Ovary (tissue), 9 donors: Measurements from ENCODE around the gene WNT11. TPM values are rescaled to one million over a fixed set of nuclear protein-coding genes. Genes with fewer than 3 reads are reported as not detected.

Source experiments
- DNase-seq, 5 donors: peaks; one replicate each; pipeline ENCODE4 v3.0.0-alpha.2; 2019 to 2020
- H3K27ac ChIP-seq, 2 donors: fragments of 200-600 bp; one replicate each; pipeline versions ENCODE4 v1.5.1 to v1.8.0; 2019 to 2022
- H3K27me3 ChIP-seq: fragments of 200-600 bp; one replicate; pipeline ENCODE4 v1.8.0; 2022
- H3K36me3 ChIP-seq: fragments of 200-600 bp; sonication (generic); one replicate; pipeline ENCODE4 v1.5.1; 2019
- H3K4me1 ChIP-seq: one replicate; pipeline ENCODE4 v1.8.1; 2013; ENCODE audit warnings: mild to moderate bottlenecking, moderate library complexity; ENCODE audit not compliant: insufficient read depth
- H3K4me3 ChIP-seq: fragments of 200-600 bp; sonication (generic); one replicate; pipeline ENCODE4 v1.5.1; 2017
- H3K9me3 ChIP-seq, 2 donors: fragments of 200-600 bp in 1 of 2; sonication (generic) in 1 of 2; one replicate each; pipeline versions ENCODE4 v1.5.1 to v1.8.1; 2013 to 2019; ENCODE audit warnings: mild to moderate bottlenecking in 1 of 2, moderate library complexity in 1 of 2
- EP300 ChIP-seq: sonication (generic); formaldehyde crosslinking; IDR thresholded peaks from one replicate; pipeline ENCODE4 v1.6.1; 2017; ENCODE audit warnings: antibody characterized with exemption
- POLR2A ChIP-seq: fragments of 450-650 bp; IDR thresholded peaks from one replicate; pipeline ENCODE4 v1.6.1; 2017; ENCODE audit warnings: antibody characterized with exemption, mild to moderate bottlenecking, moderate library complexity
- WGBS, 3 donors: extraction: QIAGEN DNeasy Blood & Tissue Kit in 1 of 3; methylation state at CpG; one replicate each; pipeline versions ENCODE4 v1.1.5 to v1.1.7; 2013 to 2017; 5-methylcytosine and 5-hydroxymethylcytosine counted together
- intact Hi-C, 4 donors: fragments of 100-400 bp; cut with DNase I; formaldehyde crosslinking; loops; one replicate each; pipeline versions ENCODE4 v1.11.0 to v1.15.1; 2022 to 2023
- polyA plus RNA-seq, 2 donors: library from polyadenylated mRNA; stranded (reverse); fragments of 200-250 nt in 1 of 2; fragments of 350-450 nt in 1 of 2; fragmentation: Illumina TruSeq in 1 of 2; extraction: RNeasy Lipid Tissue Mini Kit (QIAGEN cat#74804) in 1 of 2; gene quantifications; one replicate each; pipeline ENCODE4 v1.2.3, GENCODE V29; 2013 to 2014
- total RNA-seq, 7 donors: library from RNA; depleted of rRNA in 2 of 7; stranded (reverse); fragments of >200 nt in 2 of 7; fragmentation: NEBNext Ultra II Directional in 3 of 7; extraction: Animal tissue kit (Norgen Biotek cat#: 25700) in 3 of 7; gene quantifications; one replicate each; pipeline versions ENCODE4 v1.1.0 to v1.2.4, GENCODE V29; 2016 to 2023
- TF ChIP-seq, protein P1 (sequence below), 3 donors: fragments of 450-650 bp in 2 of 3; fragments of 200-600 bp in 1 of 3; IDR thresholded peaks; one replicate each; pipeline versions ENCODE4 v1.5.1 to v1.8.0; 2016 to 2022; ENCODE audit warnings: antibody characterized with exemption in 3 of 3, mild to moderate bottlenecking in 1 of 3
- donor health status: DM: no; HTN: no; CAD: no; lungs with moderate emphysema.
- donor health status: DM: no; HTN: no; CAD: no.
- donor health status: Bipolar disorder and iron deficiency.
- donor health status: DM: yes; HTN: yes; CAD: no.
- donor health status: DM: no; HTN: no; CAD: no.
- donor health status: DM: yes; HTN: yes; CAD: no.

The WNT11 gene
- total and polyA plus RNA-seq, 9 donors = 1.1 to 16.4 (median 3.5) TPM

DNA sequence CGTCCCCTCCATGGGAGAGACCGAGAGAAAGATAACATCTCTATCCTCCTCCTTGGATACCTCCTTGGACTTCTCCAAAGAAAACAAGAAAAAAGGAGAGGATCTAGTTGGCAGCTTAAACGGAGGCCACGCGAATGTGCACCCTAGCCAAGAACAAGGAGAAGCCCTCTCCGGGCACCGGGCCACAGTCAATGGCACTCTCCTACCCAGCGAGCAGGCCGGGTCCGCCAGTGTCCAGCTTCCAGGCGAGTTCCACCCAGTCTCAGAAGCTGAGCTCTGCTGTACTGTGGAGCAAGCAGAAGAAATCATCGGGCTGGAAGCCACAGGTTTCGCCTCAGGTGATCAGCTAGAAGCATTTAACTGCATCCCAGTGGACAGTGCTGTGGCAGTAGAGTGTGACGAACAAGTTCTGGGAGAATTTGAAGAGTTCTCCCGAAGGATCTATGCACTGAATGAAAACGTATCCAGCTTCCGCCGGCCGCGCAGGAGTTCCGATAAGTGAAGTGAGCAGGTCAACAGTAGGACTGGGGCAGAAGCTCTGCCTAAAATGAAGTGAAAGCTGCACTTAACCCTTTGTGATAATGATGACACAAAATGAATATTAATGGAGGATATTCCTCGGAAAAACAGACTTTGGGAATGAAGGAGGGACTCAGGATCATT, 65.3 kb downstream of the WNT11 start:
- intact Hi-C loops = no loop called here
- no peak for DNase-seq
- no peak overlapping the region for H3K4me3 ChIP-seq
- WGBS, 3 donors = 86 to 96% (median 94%) methylated on average over 22 of the region's 22 CpGs
- no peak for TF ChIP-seq EP300
- no peak for TF ChIP-seq POLR2A
- TF ChIP-seq, protein P1, sequence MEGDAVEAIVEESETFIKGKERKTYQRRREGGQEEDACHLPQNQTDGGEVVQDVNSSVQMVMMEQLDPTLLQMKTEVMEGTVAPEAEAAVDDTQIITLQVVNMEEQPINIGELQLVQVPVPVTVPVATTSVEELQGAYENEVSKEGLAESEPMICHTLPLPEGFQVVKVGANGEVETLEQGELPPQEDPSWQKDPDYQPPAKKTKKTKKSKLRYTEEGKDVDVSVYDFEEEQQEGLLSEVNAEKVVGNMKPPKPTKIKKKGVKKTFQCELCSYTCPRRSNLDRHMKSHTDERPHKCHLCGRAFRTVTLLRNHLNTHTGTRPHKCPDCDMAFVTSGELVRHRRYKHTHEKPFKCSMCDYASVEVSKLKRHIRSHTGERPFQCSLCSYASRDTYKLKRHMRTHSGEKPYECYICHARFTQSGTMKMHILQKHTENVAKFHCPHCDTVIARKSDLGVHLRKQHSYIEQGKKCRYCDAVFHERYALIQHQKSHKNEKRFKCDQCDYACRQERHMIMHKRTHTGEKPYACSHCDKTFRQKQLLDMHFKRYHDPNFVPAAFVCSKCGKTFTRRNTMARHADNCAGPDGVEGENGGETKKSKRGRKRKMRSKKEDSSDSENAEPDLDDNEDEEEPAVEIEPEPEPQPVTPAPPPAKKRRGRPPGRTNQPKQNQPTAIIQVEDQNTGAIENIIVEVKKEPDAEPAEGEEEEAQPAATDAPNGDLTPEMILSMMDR (IDR thresholded peaks at IDR 0.05) = no peak
- no peaks in the 10 kb centered on the region for H3K27me3 ChIP-seq
- no peak overlapping the region for H3K27ac ChIP-seq
- no peaks in the 10 kb centered on the region for H3K36me3 ChIP-seq
- H3K9me3 ChIP-seq = no peaks in the 10 kb centered on the region
- H3K4me1 ChIP-seq = no peaks in the 10 kb centered on the region

DNA sequence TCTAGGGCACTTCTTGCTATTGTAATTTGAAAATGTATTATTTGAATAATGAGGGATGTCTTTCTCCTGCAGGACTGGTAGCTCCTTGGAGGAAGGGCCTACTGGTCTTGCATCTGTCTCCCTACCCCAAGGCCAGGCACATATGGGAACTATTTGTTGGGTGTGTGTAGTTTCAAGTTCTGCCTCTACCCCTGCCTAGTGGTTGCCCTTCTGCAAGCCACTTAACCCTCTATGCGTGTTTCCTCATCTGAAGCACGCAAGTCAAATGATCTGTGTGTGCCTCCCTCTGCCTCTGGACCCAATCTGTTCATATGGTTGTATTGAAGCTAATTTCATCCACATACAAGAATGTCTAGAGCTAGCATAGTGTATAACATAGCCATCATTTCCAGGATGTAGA, 67.0 kb downstream of the WNT11 start:
- Histone ChIP-seq H3K27ac (no peak overlapping the region), H3K4me3 (no peak overlapping the region), H3K27me3 (no peaks in the 10 kb centered on the region), H3K36me3 (no peaks in the 10 kb centered on the region), H3K9me3 (no peaks in the 10 kb centered on the region), H3K4me1 (no peaks in the 10 kb centered on the region)
- WGBS, 3 donors = 90 to 96% (median 94%) methylated on average over 2 of the region's 2 CpGs
- DNase-seq = no peak
- no peak for TF ChIP-seq POLR2A
- TF ChIP-seq, protein P1 (IDR thresholded peaks at IDR 0.05) = no peak
- TF ChIP-seq EP300 = no peak
- intact Hi-C loops = no loop called here

Other genes starting within 250 kb of the WNT11 start
- 10 to 100 TPM; 30.6 to 55.6 (median 47.3) TPM for gene THAP12, start 174.6 kb upstream of the WNT11 start, total RNA-seq
- gene THAP12, start 174.6 kb upstream of the WNT11 start, polyA plus RNA-seq = 10 to 100 TPM; 23.8 to 41.6 TPM
- 1 to 10 TPM; 2.5 to 4.7 (median 3.4) TPM for gene GVQW3, start 174.8 kb upstream of the WNT11 start, total RNA-seq
- 1 to 10 TPM; 2.1 to 6.0 TPM for gene GVQW3, start 174.8 kb upstream of the WNT11 start, polyA plus RNA-seq
- 10 to 100 TPM; 24.2 to 56.0 (median 30.0) TPM for gene EMSY, start 238.5 kb upstream of the WNT11 start, total RNA-seq
- 10 to 100 TPM in 1 of 2 donors, 1 to 10 TPM in 1; 8.8 to 21.5 TPM for gene EMSY, start 238.5 kb upstream of the WNT11 start, polyA plus RNA-seq